ENCODE data around the gene SIT1.

- TF ChIP-seq POLR2A (IDR thresholded peaks at IDR 0.05): no peak
- TF ChIP-seq CTCF (IDR thresholded peaks at IDR 0.05): no peak
Measured at GRCh38 chr9:35695943-35696401, 45.2 kb upstream of the SIT1 start.

Measured in testis (tissue), 2 donors.